NB4 (cell line): Measurements from ENCODE around the gene SMNDC1.
"Not testable (repeated sequence)": the region's sequence is repeated elsewhere in the genome, so short reads cannot be mapped to it uniquely, and the experiment has no call there.

ENCODE experiments used
- DNase-seq: peaks from one replicate; pipeline ENCODE4 v3.0.0; 2010; ENCODE audit warnings: low read depth
- H3K4me3 ChIP-seq: one replicate; pipeline ENCODE4 v1.5.1; 2011; ENCODE audit warnings: mild to moderate bottlenecking, low read depth, low read length, moderate library complexity
- MYC ChIP-seq: IDR thresholded peaks from 2 replicates; pipeline ENCODE4 v1.6.1; 2011; ENCODE audit warnings: low read depth, low read length
- POLR2A ChIP-seq: IDR thresholded peaks from 2 replicates; pipeline ENCODE4 v1.6.1; 2011; ENCODE audit warnings: mild to moderate bottlenecking; ENCODE audit not compliant: insufficient read length; ENCODE audit errors: extremely low read depth
- TF ChIP-seq, protein P1 (sequence below): IDR thresholded peaks from 2 replicates; pipeline ENCODE4 v1.6.1; 2011; ENCODE audit warnings: low read depth, low read length
- TF ChIP-seq, protein P2 (sequence below): IDR thresholded peaks from one replicate; pipeline ENCODE4 v1.5.1; 2012; ENCODE audit warnings: low read depth, low read length

SMNDC1 gene

DNA sequence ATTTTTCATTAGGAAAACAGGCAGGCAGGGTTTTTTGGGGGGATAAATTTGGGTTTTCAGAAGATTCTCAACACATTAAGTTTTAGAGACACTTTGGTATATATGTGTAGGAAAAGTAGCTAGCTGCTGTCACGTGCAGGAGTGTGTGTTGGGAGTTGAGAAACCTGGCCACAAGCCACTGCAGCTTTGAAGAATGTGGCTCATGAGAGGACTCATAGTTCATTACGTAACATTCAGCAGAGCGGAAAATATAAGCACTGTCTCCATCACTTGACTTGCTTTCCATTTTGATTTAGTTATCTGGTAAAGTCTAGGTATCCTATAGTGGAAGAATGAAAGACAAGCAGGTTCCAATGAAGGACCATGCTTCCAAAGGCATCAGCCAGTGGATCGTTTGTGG is 31.2 kb downstream of the SMNDC1 start:
- DNase-seq, result peak; percentile 93
- H3K4me3 ChIP-seq, result no peak overlapping the region
- TF ChIP-seq, protein P1, sequence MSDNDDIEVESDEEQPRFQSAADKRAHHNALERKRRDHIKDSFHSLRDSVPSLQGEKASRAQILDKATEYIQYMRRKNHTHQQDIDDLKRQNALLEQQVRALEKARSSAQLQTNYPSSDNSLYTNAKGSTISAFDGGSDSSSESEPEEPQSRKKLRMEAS, result peak; percentile 97
- TF ChIP-seq MYC (peak; percentile 97), POLR2A (no peak)
- TF ChIP-seq, protein P2, sequence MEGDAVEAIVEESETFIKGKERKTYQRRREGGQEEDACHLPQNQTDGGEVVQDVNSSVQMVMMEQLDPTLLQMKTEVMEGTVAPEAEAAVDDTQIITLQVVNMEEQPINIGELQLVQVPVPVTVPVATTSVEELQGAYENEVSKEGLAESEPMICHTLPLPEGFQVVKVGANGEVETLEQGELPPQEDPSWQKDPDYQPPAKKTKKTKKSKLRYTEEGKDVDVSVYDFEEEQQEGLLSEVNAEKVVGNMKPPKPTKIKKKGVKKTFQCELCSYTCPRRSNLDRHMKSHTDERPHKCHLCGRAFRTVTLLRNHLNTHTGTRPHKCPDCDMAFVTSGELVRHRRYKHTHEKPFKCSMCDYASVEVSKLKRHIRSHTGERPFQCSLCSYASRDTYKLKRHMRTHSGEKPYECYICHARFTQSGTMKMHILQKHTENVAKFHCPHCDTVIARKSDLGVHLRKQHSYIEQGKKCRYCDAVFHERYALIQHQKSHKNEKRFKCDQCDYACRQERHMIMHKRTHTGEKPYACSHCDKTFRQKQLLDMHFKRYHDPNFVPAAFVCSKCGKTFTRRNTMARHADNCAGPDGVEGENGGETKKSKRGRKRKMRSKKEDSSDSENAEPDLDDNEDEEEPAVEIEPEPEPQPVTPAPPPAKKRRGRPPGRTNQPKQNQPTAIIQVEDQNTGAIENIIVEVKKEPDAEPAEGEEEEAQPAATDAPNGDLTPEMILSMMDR, result no peak

DNA sequence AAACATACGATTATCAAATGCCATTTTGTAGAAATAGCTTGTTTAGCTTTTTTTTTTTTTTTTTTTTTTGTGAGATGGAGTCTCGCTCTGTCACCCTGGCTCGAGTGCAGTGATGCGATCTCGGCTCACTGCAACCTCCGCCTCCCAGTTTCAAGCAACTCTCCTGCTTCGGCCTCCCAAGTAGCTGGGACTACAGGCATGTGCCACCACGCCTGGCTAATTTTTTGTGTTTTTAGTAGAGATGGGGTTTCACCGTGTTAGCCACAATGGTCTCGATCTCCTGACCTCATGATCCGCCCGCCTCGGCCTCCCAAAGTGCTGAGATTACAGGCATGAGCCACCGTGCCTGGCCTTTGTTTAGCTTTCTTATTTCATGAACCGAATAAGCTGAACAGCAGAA is 31.7 kb downstream of the SMNDC1 start:
- H3K4me3 ChIP-seq, DNase-seq: not testable (repeated sequence)

DNA sequence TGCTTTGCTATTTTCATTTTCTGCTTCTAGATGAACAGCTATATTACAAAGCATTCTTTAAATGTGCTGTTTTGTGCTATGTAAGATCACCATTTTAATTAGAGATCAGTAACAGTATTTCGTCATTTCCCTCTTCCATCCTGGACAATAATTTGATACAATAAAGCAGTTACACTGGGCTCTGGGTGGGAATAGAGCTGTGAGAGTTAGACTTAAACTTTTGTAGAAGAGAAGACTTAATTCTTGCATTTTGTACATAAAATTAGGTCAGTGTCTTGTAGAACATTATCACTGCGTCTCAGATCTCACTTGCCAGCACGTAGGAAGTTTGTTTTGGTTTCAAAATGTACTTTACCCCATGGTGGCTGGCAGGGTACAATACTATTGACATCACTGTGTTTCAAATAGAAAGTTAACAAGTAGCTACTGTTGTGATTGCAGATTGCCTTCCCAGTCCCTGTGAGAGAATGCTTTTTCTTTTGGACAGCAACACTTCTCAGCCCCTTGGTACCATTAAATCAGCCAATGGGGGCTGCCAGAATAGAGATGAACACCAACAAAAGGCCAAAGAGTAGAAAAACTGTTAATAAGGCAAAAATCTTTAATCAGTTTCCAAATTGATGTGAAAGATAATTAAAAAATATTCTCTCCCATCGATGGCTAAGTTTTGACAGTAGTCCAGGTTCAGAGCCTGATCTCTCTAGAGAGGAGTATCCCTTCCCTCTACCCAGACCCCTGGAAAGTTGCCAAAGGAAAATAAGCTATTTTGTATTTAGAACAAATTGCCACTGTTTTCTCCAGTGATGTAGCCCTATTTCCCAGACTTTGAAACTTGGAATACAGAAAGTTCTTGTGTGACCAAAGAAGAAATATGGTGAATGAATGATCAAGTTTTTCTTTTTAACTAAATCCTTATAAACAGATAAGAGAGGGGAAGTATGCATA is 35.1 kb downstream of the SMNDC1 start:
- TF ChIP-seq, protein P2, result no peak
- TF ChIP-seq MYC (no peak), POLR2A (no peak)
- TF ChIP-seq, protein P1, result no peak
- no peak overlapping the region for H3K4me3 ChIP-seq

DNA sequence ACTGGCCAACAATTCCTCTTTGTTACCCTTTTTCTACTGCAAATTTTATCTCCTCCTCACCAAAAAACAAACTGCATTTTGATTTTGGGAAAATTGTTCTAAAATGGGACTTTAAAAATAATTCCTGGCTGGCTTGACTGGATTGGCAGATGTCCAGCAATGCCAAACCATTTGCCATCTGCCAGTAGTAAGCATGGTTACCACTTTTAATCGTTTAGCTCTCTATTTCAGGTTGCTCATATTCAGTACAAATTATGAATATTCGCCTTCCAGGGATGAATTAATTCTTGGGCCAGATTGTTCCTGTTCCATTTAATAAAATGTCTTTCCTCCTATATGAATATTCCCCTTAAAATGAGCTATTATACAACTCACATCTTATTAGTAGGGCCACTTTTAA is 35.7 kb downstream of the SMNDC1 start:
- DNase-seq, result no peak
- no peak overlapping the region for H3K4me3 ChIP-seq
- no peak for TF ChIP-seq MYC
- no peak for TF ChIP-seq POLR2A
- TF ChIP-seq, protein P1, result no peak
- TF ChIP-seq, protein P2, result no peak

More for the DNA sequence above, 35.1 kb downstream of the SMNDC1 start:
- DNase-seq, result no peak

DNA sequence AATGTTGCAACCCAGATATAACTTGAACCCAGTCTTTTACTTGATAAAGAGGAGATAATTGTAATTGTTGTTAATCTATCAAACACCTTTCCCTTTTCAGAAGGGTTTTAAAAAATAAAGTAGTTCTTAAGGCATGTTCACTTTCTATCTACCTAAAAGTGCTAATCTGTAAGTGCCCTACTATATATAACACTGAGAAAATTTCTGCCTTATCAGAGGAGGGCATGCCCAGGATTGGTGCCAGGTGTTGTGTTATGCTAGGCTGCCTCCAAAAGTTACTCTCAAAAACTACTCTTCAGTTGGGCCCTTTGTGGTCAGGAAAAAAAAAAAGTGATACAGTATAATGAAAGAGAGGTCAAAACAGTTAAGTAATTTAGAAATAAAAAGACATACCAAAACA is 36.3 kb downstream of the SMNDC1 start:
- no peak for DNase-seq
- TF ChIP-seq, protein P1, result no peak
- no peak for TF ChIP-seq MYC
- TF ChIP-seq POLR2A, result no peak
- TF ChIP-seq, protein P2, result no peak
- H3K4me3 ChIP-seq, result no peak overlapping the region

DNA sequence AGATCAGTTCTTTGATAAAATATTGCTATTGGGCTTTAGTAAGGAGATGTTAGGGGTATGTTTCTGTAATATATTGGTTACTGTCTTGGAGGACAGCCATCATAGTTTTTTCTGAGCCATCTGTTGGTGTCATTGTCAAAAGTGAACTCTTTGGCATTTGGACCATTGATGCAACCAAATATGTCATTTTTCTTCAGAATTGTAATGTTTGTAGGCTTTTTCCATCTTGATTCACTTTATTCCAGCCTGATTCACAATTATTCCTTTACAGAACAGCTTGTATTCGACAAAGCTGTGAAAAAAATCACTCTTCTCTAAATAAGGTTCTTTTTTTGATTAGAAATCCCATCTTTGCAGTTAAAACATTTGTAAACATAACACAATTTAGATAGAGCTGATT is 37.4 kb downstream of the SMNDC1 start:
- TF ChIP-seq, protein P2, result no peak
- no peak for TF ChIP-seq MYC
- TF ChIP-seq, protein P1, result no peak
- no peak for TF ChIP-seq POLR2A
- no peak overlapping the region for H3K4me3 ChIP-seq
- no peak for DNase-seq
